Liver (tissue), 3 donors: ENCODE results near the gene STX16.

ENCODE experiments used
- CTCF ChIP-seq: fragments of 150-350 bp; IDR thresholded peaks from 2 replicates; pipeline ENCODE4 v1.5.1; 2017; ENCODE audit warnings: improper control_type of control experiment, low read depth, low read length; ENCODE audit not compliant: missing input control
- RAD21 ChIP-seq, 2 donors: IDR thresholded peaks; 2 replicates each; pipeline ENCODE4 v1.6.1; 2016; ENCODE audit warnings: antibody characterized with exemption in 2 of 2, mild to moderate bottlenecking in 2 of 2
- REST ChIP-seq: IDR thresholded peaks from 2 replicates; pipeline ENCODE4 v1.6.1; 2016; ENCODE audit warnings: antibody characterized with exemption, mild to moderate bottlenecking
- donor health status: healthy.
- donor health status: healthy.

- TF ChIP-seq RAD21 (IDR thresholded peaks at IDR 0.05) (no peak), CTCF (no peak), REST (no peak)
These were observed 68.2 kb downstream of the STX16 start for GRCh38 chr20:58719258-58719657.
